ENCODE results near the gene TNFAIP8. TPM values are rescaled to one million over a fixed set of nuclear protein-coding genes. Genes with fewer than 3 reads are reported as not detected.

TNFAIP8 gene
- total and polyA plus RNA-seq, 10 of the 15 experiments (the other 5 are each of a cell fraction or from before 2014, with no cell fraction given) = 124 to 324 (median 177) TPM

GRCh38 chr5:119341452-119342349, 14.1 kb upstream of the TNFAIP8 start (continued):
- TF ChIP-seq ZNF687 (IDR thresholded peaks at IDR 0.05) (peak; percentile 42; the same call in 1 of the 2 replicates), ZNF592 (IDR thresholded peaks at IDR 0.05) (no peak), MTA2 (IDR thresholded peaks at IDR 0.05; ENCODE audit: low read depth) (peak; percentile 88), ATF2 (IDR thresholded peaks at IDR 0.05; ENCODE audit: low read length) (0 out of 2 replicates have a peak, but pooled peaks have one; percentile 63), HSF1 (IDR thresholded peaks at IDR 0.05; ENCODE audit: low read depth, low read length) (no peak), BCL11A (IDR thresholded peaks at IDR 0.05; ENCODE audit: low read depth, low read length) (peak; percentile 86), PBX3 (IDR thresholded peaks at IDR 0.05; ENCODE audit: insufficient replicate concordance, low read depth, low read length) (no peak), TBL1XR1 (IDR thresholded peaks at IDR 0.05; ENCODE audit: low read depth, low read length) (no peak; the same call in 1 of the 2 replicates), PML (IDR thresholded peaks at IDR 0.05; ENCODE audit: low read length) (no peak; the same call in 1 of the 2 replicates), SIN3A (IDR thresholded peaks at IDR 0.05; ENCODE audit: low read depth, low read length) (0 out of 2 replicates have a peak, but pooled peaks have one; percentile 50), POLR2AphosphoS5 (IDR thresholded peaks at IDR 0.05; ENCODE audit: low read length) (peak; percentile 89), NFIC (IDR thresholded peaks at IDR 0.05; ENCODE audit: low read depth, low read length) (peak; percentile 86), POLR2AphosphoS2 (IDR thresholded peaks at IDR 0.05; ENCODE audit: low read depth, low read length) (peak; percentile 47; the same call in 1 of the 2 replicates), PAX5 (IDR thresholded peaks at IDR 0.05; ENCODE audit: borderline replicate concordance, low read depth, low read length) (peak; percentile 40; the same call in 1 of the 2 replicates)

Measured in GM12878 (cell line).